Thymus (tissue), 11 donors: ENCODE measurements around the gene MUS81. TPM values are rescaled to one million over a fixed set of nuclear protein-coding genes. Genes with fewer than 3 reads are reported as not detected.
"Not testable (repeated sequence)": the region's sequence is repeated elsewhere in the genome, so short reads cannot be mapped to it uniquely, and the experiment has no call there.

Source experiments
- DNase-seq, 9 donors: peaks; one replicate each; pipeline ENCODE4 v3.0.0-alpha.2; 2013; ENCODE audit warnings: low spot score in 9 of 9, low read depth in 6 of 9, missing footprints in 1 of 9
- H3K27ac ChIP-seq, 2 donors: one replicate each; pipeline ENCODE4 v1.5.1; 2013; ENCODE audit warnings: control low read depth in 1 of 2, low read depth in 1 of 2, low read length in 1 of 2, mild to moderate bottlenecking in 1 of 2, moderate library complexity in 1 of 2
- H3K27me3 ChIP-seq, 2 donors: one replicate each; pipeline ENCODE4 v1.5.1; 2013; ENCODE audit warnings: low read length in 1 of 2; ENCODE audit not compliant: control insufficient read depth in 2 of 2, insufficient read depth in 1 of 2
- H3K36me3 ChIP-seq, 2 donors: one replicate each; pipeline ENCODE4 v1.5.1; 2013; ENCODE audit warnings: low read length in 1 of 2, mild to moderate bottlenecking in 1 of 2, moderate library complexity in 1 of 2; ENCODE audit not compliant: control insufficient read depth in 2 of 2, insufficient read depth in 2 of 2
- H3K4me1 ChIP-seq, 2 donors: one replicate each; pipeline ENCODE4 v1.5.1; 2013; ENCODE audit warnings: low read length in 2 of 2; ENCODE audit not compliant: control insufficient read depth in 2 of 2, insufficient read depth in 2 of 2
- H3K4me3 ChIP-seq, 2 donors: one replicate each; pipeline ENCODE4 v1.5.1; 2013; ENCODE audit warnings: low read length in 2 of 2, control low read depth in 1 of 2, mild to moderate bottlenecking in 1 of 2
- H3K9me3 ChIP-seq, 2 donors: one replicate each; pipeline ENCODE4 v1.5.1; 2013; ENCODE audit warnings: low read length in 1 of 2, mild to moderate bottlenecking in 1 of 2; ENCODE audit not compliant: control insufficient read depth in 2 of 2, insufficient read depth in 1 of 2
- WGBS: extraction: QIAGEN DNeasy Blood & Tissue Kit; methylation state at CpG from one replicate; pipeline ENCODE4 v1.1.7; 2013; 5-methylcytosine and 5-hydroxymethylcytosine counted together
- polyA plus RNA-seq: library from polyadenylated mRNA; stranded (reverse); fragments of 200-250 nt; gene quantifications from one replicate; pipeline ENCODE4 v1.2.3, GENCODE V29; 2013
- total RNA-seq: library from RNA; stranded (reverse); fragments of 120-200 nt; gene quantifications from one replicate; pipeline ENCODE4 v1.2.4, GENCODE V29; 2013
- donor health status: healthy.

The MUS81 gene
- total and polyA plus RNA-seq, 2 donors = 46.8 to 127 TPM

DNA sequence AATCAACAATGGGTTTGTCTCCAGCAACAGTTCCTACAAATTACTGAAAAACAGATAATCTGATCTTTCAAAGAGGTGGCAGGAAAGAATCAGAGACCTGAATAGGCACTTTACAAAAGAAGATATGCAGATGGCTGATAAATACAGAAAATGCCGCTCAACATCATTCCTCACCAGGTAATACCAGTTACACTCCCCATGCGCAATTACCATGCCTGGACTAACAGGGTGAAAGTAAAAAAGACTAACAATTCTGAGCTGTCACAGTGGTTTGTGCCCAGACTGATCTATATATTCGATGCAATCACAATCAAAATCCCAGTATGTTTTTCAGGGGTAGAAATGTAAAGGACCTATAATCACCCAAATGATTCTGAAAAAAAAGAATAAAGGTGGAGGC lies 16.4 kb upstream of the MUS81 start:
- Histone ChIP-seq H3K36me3 (no peaks in the 10 kb centered on the region), H3K4me3 (no peak overlapping the region), H3K27me3 (peaks cover 0 to 2% of the 10 kb centered on the region in 2 donors), H3K27ac (no peak overlapping the region), H3K9me3 (no peaks in the 10 kb centered on the region), H3K4me1 (no peaks in the 10 kb centered on the region)
- WGBS = 97% methylated on average over 3 of the region's 3 CpGs
- no peak for DNase-seq

DNA sequence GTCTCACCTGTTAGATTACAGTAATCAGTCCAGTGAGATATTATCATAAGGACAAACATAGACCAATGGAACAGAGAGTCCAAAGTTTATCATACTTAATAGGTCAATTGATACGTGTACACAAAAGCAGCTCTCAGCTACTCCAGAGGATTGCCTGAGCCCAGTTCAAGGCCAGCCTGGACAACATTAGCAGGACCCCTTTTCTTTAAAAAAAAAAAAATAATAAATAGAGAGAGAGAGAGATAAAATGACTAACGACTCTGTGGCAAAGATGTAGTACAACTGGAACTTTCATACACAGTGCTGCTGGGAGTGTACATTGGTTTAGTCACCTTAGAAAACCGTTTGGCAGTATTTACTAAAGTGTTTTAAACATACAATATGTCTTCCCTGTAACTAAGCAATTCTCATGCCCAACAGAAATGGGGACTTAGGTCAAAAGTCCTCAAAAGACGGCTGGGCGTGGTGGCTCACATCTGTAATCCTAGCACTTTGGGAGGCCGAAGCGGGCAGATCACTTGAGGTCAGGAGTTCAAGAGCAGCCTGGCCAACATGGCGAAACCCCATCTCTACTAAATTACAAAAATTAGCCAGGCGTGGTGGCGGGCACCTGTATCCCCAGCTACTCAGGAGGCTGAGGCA lies 15.9 kb upstream of the MUS81 start:
- Histone ChIP-seq H3K4me3 (no peak overlapping the region), H3K27me3 (peaks cover 0 to 2% of the 10 kb centered on the region in 2 donors), H3K27ac (no peak overlapping the region), H3K4me1 (no peaks in the 10 kb centered on the region), H3K36me3 (no peaks in the 10 kb centered on the region), H3K9me3 (no peaks in the 10 kb centered on the region)
- DNase-seq = no peak
- 96% methylated on average over 10 of the region's 10 CpGs for WGBS

GRCh38 chr11:65847746-65848145 lies 12.5 kb upstream of the MUS81 start:
- 97% methylated on average over 3 of the region's 3 CpGs for WGBS
- H3K4me3 ChIP-seq = no peak overlapping the region
- H3K36me3 ChIP-seq = peaks cover 18 to 22% of the 10 kb centered on the region in 2 donors

GRCh38 chr11:65848693-65849092 lies 11.5 kb upstream of the MUS81 start:
- DNase-seq, H3K4me1 ChIP-seq, H3K27ac ChIP-seq, H3K4me3 ChIP-seq, H3K27me3 ChIP-seq: not testable (repeated sequence)
- Histone ChIP-seq H3K36me3 (peaks cover 27 to 31% of the 10 kb centered on the region in 2 donors), H3K9me3 (peaks cover 7 to 24% of the 10 kb centered on the region in 2 donors)
- 77% methylated on average over 7 of the region's 7 CpGs for WGBS

More at GRCh38 chr11:65847746-65848145, 12.5 kb upstream of the MUS81 start:
- Histone ChIP-seq H3K4me1 (no peaks in the 10 kb centered on the region), H3K27ac (no peak overlapping the region), H3K9me3 (peaks cover 7 to 18% of the 10 kb centered on the region in 2 donors), H3K27me3 (peaks cover 0 to 2% of the 10 kb centered on the region in 2 donors)
- DNase-seq = no peak

DNA sequence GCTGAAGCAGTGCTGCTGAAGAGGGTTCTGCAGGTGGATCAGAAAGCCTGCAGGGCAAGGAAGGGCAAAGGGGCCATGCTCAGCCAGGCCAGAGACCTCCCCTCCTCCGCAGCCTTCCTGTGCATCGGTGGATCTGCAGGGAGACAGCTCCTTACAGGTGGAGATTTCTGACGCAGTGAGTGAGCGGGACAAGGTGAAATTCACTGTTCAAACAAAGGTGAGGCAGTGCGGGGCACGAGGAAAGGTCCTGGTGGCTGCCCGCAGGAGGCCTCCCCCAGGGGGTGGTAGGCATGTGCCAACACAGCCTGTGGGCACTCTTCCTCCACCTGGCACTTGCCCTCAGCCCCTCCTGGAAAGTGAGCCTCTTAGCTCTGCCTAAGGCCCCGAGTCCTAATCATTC lies 10.9 kb upstream of the MUS81 start:
- Histone ChIP-seq H3K36me3 (peaks cover 34 to 38% of the 10 kb centered on the region in 2 donors), H3K9me3 (peaks cover 7 to 24% of the 10 kb centered on the region in 2 donors), H3K4me3 (no peak overlapping the region), H3K27me3 (peaks cover 0 to 2% of the 10 kb centered on the region in 2 donors), H3K27ac (no peak overlapping the region), H3K4me1 (no peaks in the 10 kb centered on the region)
- 94% methylated on average over 8 of the region's 8 CpGs for WGBS
- no peak for DNase-seq

DNA sequence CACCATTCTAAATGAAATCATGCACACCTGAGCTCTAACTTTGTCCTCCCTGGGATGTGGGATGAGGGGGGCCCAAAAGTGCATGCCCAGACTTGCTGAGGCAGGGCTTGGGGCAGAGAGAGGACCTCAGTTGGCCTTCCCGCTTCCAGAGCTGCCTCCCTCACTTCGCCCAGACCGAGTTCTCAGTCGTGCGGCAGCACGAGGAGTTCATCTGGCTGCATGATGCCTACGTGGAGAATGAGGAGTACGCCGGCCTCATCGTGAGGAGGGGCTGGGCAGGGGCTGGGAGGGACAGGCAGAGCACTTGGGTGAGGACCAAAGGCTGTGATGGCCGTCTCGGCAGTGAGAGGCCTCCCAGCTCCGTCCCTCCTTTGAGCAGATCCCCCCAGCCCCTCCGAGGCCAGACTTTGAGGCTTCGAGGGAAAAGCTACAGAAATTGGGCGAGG lies 10.4 kb upstream of the MUS81 start:
- H3K4me1 ChIP-seq = no peaks in the 10 kb centered on the region
- no peak overlapping the region for H3K27ac ChIP-seq
- H3K36me3 ChIP-seq = peaks cover 38 to 42% of the 10 kb centered on the region in 2 donors
- peaks cover 7 to 24% of the 10 kb centered on the region in 2 donors for H3K9me3 ChIP-seq
- H3K27me3 ChIP-seq = peaks cover 0 to 2% of the 10 kb centered on the region in 2 donors
- no peak overlapping the region for H3K4me3 ChIP-seq
- no peak for DNase-seq
- 90% methylated on average over 16 of the region's 16 CpGs for WGBS

GRCh38 chr11:65850217-65851082 lies 9.8 kb upstream of the MUS81 start:
- Histone ChIP-seq H3K4me1 (peaks cover 1 to 3% of the 10 kb centered on the region in 2 donors), H3K27me3 (peaks cover 0 to 2% of the 10 kb centered on the region in 2 donors), H3K4me3 (no peak overlapping the region), H3K36me3 (peaks cover 45 to 49% of the 10 kb centered on the region in 2 donors), H3K9me3 (peaks cover 7 to 24% of the 10 kb centered on the region in 2 donors), H3K27ac (no peak overlapping the region)
- DNase-seq = no peak
- WGBS = 95% methylated on average over 20 of the region's 20 CpGs

- Histone ChIP-seq H3K27me3 (peaks cover 0 to 2% of the 10 kb centered on the region in 2 donors), H3K27ac (no peak overlapping the region), H3K4me3 (no peak overlapping the region), H3K36me3 (peaks cover 52 to 56% of the 10 kb centered on the region in 2 donors), H3K4me1 (peaks cover 7 to 8% of the 10 kb centered on the region in 2 donors), H3K9me3 (peaks cover 7 to 24% of the 10 kb centered on the region in 2 donors)
- WGBS = 96% methylated on average over 14 of the region's 14 CpGs
- no peak for DNase-seq
Observed at GRCh38 chr11:65851083-65851579, 9.1 kb upstream of the MUS81 start.
